Lower leg skin (tissue), 3 donors: ENCODE data around the gene LRSAM1.

Source experiments
- CTCF ChIP-seq, 3 donors: fragments of 450-650 bp; IDR thresholded peaks; one replicate each; pipeline ENCODE4 v1.5.1; 2016; ENCODE audit warnings: antibody characterized with exemption in 3 of 3, mild to moderate bottlenecking in 3 of 3, moderate library complexity in 2 of 3
- POLR2A ChIP-seq, 2 donors: fragments of 450-650 bp; IDR thresholded peaks; one replicate each; pipeline ENCODE4 v1.6.1; 2016 to 2017; ENCODE audit warnings: antibody characterized with exemption in 2 of 2, mild to moderate bottlenecking in 1 of 2, moderate library complexity in 1 of 2

DNA sequence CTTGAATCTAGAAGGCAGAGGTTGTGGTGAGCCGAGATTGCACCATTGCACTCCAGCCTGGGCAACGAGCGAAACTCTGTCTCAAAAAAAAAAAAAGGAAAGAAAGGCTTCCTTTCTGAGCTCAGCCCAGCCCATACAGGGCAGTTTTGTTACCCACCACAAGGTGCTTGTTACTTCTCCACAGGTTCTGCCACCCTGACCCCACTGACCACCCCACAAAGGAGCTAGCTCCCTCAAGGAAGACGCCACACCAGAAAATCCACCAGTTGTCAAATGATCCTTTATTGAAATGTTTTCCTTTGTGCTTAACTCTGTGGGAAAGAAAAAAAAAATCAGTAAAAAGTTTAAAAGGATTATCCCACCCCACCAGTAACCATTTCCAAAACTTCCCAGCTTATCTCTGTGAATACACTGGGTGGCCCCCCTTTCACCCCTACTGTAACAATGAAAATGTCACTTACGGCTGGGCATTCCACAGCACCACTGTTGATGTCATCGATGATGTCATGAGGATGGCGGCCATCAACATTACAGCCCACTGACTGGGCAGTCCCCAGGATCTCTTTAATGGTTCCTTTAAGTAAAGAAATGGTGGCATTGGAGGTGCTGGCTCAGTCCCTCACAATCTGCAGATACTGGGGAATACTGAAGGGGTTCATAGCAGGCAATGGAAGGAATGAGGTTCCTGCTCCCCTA is 3.7 kb upstream of the LRSAM1 start:
- no peak for TF ChIP-seq CTCF (IDR thresholded peaks at IDR 0.05)
- TF ChIP-seq POLR2A (IDR thresholded peaks at IDR 0.05): no peak
